Stimulated activated naive CD4-positive, alpha-beta T cell treated with Interleukin-2 at 50 U/mL for 16 hours (primary cell): ENCODE results near the gene PPP5C.
"Not testable (repeated sequence)": the region's sequence is repeated elsewhere in the genome, so short reads cannot be mapped to it uniquely, and the experiment has no call there.

Experiments used
- DNase-seq: peaks from one replicate; lab custom pipeline; 2025; lab: John Stamatoyannopoulos, UW

The PPP5C gene

GRCh38 chr19:46410205-46411087 is 63.6 kb downstream of the PPP5C start:
- DNase-seq = no peak

- DNase-seq = no peak
Measured at GRCh38 chr19:46411088-46411924, 64.4 kb downstream of the PPP5C start.

- DNase-seq = no peak
Measured at GRCh38 chr19:46411925-46412649, 65.2 kb downstream of the PPP5C start.

- no peak for DNase-seq
Measured at GRCh38 chr19:46412650-46413261, 65.9 kb downstream of the PPP5C start.

GRCh38 chr19:46413262-46414031 is 66.6 kb downstream of the PPP5C start, which contains the start of gene CCDC8:
Gene CCDC8, minus strand, starts transcription at chr19:46413564. Its CDS starts 754 bp downstream, at chr19:46412810.
- no peak for DNase-seq

GRCh38 chr19:46414899-46415298 is 68.0 kb downstream of the PPP5C start:
- DNase-seq = not testable (repeated sequence)

- DNase-seq = not testable (repeated sequence)
Measured at GRCh38 chr19:46415804-46416709, 69.2 kb downstream of the PPP5C start.

GRCh38 chr19:46420056-46420455 is 73.2 kb downstream of the PPP5C start:
- DNase-seq = no peak

GRCh38 chr19:46422344-46422743 is 75.5 kb downstream of the PPP5C start:
- DNase-seq = no peak

GRCh38 chr19:46423188-46423587 is 76.3 kb downstream of the PPP5C start:
- DNase-seq = no peak

GRCh38 chr19:46426035-46426505 is 79.2 kb downstream of the PPP5C start:
- no peak for DNase-seq

- peak; percentile 26 for DNase-seq
Measured at GRCh38 chr19:46426506-46427162, 79.7 kb downstream of the PPP5C start.

- DNase-seq = no peak
Measured at GRCh38 chr19:46427518-46428045, 80.7 kb downstream of the PPP5C start.

GRCh38 chr19:46428239-46429135 is 81.6 kb downstream of the PPP5C start, which contains the start of gene PNMA8C:
Gene PNMA8C, minus strand, starts transcription at chr19:46428936. Its CDS starts 577 bp downstream, at chr19:46428359.
- no peak for DNase-seq

- DNase-seq = no peak
Measured at GRCh38 chr19:46429999-46430398, 83.1 kb downstream of the PPP5C start.

GRCh38 chr19:46431824-46432223 is 84.9 kb downstream of the PPP5C start:
- DNase-seq = no peak

GRCh38 chr19:46433470-46433869 is 86.6 kb downstream of the PPP5C start:
- not testable (repeated sequence) for DNase-seq

- DNase-seq = no peak
Measured at GRCh38 chr19:46435009-46435408, 88.1 kb downstream of the PPP5C start.
